Prostate gland (tissue), 2 donors: ENCODE results near the gene FAM78A.
A peak's percentile ranks its signal among the peaks of the same experiment; 100 is the strongest.

Experiments used
- POLR2A ChIP-seq: fragments of 450-650 bp; IDR thresholded peaks from one replicate; pipeline ENCODE4 v1.6.1; 2016; ENCODE audit warnings: antibody characterized with exemption, mild to moderate bottlenecking
- POLR2AphosphoS5 ChIP-seq: sonication (generic); formaldehyde crosslinking; IDR thresholded peaks from one replicate; pipeline ENCODE4 v1.6.1; 2017; ENCODE audit warnings: antibody characterized with exemption
- TF ChIP-seq, protein P1 (sequence below), 4 experiments: fragments of 200-600 bp in 2 of 4; fragments of 450-650 bp in 2 of 4; sonication (generic) in 2 of 4; IDR thresholded peaks; 1 replicate in 3 of 4; 2 replicates in 1 of 4; pipeline ENCODE4 v1.5.1; 2016 to 2019; ENCODE audit warnings: antibody characterized with exemption in 4 of 4, mild to moderate bottlenecking in 2 of 4, moderate library complexity in 2 of 4

DNA sequence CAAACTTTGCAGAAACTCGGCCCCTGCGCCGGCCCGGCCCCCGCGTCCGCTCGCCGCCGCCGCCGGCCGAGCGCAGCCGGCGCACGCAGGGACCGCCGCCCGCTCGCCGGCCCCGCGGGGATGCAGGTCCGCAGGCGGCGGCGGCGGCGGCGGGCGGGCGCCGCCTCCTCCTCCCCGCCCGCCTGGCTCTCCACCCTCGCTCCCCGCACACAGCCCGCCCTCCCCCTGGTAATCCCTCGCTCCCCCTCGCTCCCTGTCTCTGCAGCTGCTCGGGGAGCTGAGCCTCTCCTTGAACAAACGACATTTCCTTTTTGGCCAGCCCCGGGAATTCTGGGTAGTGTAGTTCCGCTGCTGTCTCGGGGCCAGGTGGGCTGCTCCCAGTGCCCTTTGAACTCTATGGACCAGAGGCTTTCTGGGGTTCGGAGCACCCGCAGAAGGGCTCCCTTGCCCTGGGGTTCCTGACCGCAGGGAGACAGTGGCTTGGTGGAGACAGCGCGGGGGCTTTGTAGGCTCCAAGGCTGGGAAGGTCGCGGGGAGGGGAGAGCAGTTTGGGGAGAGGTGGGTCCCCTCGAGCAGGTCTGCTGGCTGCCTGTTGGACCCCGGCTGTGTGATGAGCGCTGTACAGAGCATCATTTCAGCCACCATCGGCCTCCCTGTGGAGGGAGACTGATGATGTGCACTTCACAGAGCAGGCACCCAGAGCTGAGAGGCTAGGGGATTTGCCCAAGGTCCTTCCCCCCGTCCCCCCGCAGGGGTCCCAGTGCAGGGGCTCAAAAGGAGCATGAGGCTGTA is 1.8 kb upstream of the FAM78A start:
- TF ChIP-seq, protein P1, sequence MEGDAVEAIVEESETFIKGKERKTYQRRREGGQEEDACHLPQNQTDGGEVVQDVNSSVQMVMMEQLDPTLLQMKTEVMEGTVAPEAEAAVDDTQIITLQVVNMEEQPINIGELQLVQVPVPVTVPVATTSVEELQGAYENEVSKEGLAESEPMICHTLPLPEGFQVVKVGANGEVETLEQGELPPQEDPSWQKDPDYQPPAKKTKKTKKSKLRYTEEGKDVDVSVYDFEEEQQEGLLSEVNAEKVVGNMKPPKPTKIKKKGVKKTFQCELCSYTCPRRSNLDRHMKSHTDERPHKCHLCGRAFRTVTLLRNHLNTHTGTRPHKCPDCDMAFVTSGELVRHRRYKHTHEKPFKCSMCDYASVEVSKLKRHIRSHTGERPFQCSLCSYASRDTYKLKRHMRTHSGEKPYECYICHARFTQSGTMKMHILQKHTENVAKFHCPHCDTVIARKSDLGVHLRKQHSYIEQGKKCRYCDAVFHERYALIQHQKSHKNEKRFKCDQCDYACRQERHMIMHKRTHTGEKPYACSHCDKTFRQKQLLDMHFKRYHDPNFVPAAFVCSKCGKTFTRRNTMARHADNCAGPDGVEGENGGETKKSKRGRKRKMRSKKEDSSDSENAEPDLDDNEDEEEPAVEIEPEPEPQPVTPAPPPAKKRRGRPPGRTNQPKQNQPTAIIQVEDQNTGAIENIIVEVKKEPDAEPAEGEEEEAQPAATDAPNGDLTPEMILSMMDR (IDR thresholded peaks at IDR 0.05) = no peak
- TF ChIP-seq POLR2A (no peak), POLR2AphosphoS5 (peak; percentile 80)
